GM13977 (cell line): Measurements from ENCODE around the gene DPH6.

Experiments used
- DNase-seq: peaks from one replicate; pipeline ENCODE4 v3.0.0; 2012; ENCODE audit warnings: low spot score
- in situ Hi-C: fragments of 300-500 bp; cut with MboI; formaldehyde crosslinking; loops from one replicate; pipeline ENCODE4 v1.12.0; 2022; ENCODE audit warnings: low sequenced_read_pairs, low pct_unique_long_range_greater_than_20kb, mixed read lengths, inconsistent platforms; ENCODE audit not compliant: unreplicated experiment
- TF ChIP-seq, protein P1 (sequence below): IDR thresholded peaks from 2 replicates; pipeline ENCODE4 v1.5.1; 2012; ENCODE audit warnings: mild to moderate bottlenecking, control low read depth; ENCODE audit not compliant: insufficient read depth; ENCODE audit errors: extremely low read depth, missing control alignments

Gene DPH6

DNA sequence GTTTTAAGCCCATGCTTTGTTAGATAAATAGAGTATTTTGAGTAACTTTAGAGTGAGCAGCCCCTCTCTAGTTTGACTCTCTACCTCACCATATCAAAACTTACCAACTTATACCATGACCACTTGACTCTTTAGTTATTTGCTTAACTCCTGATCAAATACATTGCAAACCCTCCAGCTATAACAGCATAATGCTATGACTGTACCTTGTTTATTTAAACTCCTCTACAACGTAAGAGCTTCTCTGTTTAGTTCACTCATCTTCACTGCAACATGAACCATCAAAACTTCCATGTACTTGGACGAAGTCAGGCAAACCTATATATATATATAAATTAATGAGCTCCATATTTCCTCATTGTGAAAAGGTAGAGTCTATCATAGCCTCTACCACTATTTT lies 218.2 kb downstream of the DPH6 start:
- no peak for DNase-seq
- TF ChIP-seq, protein P1, sequence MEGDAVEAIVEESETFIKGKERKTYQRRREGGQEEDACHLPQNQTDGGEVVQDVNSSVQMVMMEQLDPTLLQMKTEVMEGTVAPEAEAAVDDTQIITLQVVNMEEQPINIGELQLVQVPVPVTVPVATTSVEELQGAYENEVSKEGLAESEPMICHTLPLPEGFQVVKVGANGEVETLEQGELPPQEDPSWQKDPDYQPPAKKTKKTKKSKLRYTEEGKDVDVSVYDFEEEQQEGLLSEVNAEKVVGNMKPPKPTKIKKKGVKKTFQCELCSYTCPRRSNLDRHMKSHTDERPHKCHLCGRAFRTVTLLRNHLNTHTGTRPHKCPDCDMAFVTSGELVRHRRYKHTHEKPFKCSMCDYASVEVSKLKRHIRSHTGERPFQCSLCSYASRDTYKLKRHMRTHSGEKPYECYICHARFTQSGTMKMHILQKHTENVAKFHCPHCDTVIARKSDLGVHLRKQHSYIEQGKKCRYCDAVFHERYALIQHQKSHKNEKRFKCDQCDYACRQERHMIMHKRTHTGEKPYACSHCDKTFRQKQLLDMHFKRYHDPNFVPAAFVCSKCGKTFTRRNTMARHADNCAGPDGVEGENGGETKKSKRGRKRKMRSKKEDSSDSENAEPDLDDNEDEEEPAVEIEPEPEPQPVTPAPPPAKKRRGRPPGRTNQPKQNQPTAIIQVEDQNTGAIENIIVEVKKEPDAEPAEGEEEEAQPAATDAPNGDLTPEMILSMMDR: no peak

DNA sequence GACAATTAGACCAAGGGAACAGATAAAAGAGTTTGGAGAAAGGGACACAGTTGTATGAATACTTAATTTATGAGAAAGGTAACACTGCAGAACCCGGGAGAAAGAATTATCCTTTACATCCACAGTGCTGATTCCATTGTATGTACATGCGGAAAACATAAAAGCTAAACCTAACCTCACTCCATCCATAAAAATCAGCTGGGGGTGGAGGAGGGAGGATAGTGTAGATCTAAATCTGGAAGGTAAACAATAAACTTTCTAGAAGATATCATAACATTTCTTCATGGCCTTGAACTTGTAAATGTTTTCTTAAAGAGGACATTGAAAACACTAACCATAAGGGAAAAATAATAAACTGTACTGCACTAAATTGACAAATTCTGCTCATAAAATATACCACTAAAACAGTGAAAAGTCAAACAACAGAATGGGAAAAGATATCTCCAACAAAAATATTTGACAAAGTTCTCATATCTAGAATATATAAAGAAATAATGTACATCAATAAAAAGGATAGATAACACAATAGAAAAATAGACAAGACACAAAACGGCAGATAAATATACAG lies 220.5 kb downstream of the DPH6 start:
- in situ Hi-C loops: no loop called here
- TF ChIP-seq, protein P1: no peak
- no peak for DNase-seq

More for the DNA sequence above, 218.2 kb downstream of the DPH6 start:
- in situ Hi-C loops: no loop called here

DNA sequence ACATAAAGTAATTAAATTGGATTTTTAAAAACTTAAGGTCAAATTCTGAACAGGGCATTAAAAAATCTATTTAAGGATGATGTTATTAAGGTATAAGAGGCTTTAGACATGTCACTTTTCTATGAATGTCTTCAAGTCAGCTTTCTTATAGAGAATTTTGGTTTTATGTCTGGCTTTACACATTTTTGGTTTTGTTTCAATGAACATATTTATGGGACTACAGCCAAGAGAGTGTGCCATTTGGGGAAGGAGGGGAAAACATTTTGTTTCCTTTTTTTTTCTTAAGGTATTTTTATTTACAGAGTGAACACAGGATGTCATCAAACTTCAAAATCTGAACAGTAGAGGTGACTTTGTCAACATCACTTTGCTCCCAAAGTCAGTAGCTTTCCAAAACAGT lies 222.8 kb downstream of the DPH6 start:
- TF ChIP-seq, protein P1: no peak
- in situ Hi-C loops: no loop called here
- no peak for DNase-seq

DNA sequence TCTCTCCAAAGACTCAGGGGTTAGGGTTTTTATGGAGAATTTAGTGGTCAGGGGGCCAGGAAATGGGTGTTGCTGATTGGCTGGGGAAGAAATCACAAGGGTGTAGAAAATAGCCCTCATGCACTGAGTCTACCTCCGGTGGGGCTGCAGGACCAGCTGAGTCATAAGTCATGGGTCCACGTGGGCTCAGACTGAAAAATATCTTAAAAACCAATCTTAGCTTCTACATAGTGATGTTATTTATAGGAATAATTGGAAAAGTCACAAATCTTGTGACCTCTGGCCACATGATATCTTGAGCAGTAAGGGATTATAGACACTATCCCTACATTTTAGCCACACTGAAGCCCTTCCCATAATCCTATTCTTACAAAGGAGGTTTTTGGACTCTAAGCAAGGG lies 224.0 kb downstream of the DPH6 start:
- TF ChIP-seq, protein P1: no peak
- in situ Hi-C loops: no loop called here
- DNase-seq: no peak

DNA sequence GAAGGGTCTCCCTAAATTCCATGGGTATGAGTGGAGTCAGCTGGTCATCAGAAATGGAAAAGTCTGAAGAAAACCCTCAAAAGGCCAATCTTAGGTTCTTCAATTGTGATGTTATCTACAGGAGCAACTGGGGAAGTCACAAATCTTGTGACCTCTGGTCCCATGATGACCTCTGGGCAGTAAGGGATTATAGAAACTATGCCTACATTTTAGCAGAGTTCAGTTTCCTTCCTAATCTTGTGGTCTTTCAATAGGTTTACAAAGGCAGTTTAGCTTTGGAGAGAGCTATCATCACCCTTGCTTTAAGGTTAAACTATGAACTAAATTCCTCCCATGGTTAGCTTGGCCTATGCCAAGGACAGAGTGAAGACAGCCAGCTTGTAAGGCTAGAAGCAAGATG lies 225.1 kb downstream of the DPH6 start:
- DNase-seq: no peak
- in situ Hi-C loops: no loop called here
- TF ChIP-seq, protein P1: no peak
